ENCODE data around the gene NMRAL1.

DNA sequence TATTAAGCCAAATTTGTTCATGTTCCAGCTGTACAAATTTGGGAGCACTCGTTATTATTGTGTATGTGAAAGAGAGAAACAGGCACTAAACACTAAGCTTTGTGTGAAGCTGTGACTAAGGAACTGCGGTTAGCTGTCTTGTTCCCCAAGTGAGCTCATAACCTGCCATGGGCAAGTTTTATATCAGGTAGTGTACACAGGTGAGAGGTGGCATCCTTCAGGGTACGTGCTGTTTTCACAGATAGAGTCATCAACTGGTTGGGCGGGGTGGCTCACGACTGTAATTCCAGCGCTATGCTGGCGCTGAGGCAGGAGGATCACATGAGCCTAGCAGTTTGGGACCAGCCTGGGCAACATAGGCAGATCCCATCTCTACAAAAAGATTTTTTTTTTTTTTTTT, 45.9 kb downstream of the NMRAL1 start:
- TF ChIP-seq, protein P1, sequence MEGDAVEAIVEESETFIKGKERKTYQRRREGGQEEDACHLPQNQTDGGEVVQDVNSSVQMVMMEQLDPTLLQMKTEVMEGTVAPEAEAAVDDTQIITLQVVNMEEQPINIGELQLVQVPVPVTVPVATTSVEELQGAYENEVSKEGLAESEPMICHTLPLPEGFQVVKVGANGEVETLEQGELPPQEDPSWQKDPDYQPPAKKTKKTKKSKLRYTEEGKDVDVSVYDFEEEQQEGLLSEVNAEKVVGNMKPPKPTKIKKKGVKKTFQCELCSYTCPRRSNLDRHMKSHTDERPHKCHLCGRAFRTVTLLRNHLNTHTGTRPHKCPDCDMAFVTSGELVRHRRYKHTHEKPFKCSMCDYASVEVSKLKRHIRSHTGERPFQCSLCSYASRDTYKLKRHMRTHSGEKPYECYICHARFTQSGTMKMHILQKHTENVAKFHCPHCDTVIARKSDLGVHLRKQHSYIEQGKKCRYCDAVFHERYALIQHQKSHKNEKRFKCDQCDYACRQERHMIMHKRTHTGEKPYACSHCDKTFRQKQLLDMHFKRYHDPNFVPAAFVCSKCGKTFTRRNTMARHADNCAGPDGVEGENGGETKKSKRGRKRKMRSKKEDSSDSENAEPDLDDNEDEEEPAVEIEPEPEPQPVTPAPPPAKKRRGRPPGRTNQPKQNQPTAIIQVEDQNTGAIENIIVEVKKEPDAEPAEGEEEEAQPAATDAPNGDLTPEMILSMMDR (IDR thresholded peaks at IDR 0.05 in 2 of 3, conservative IDR thresholded peaks at IDR 0.05 in 1 of 3; ENCODE audit: control insufficient read depth in 2 of 3, extremely low read depth in 1 of 3, insufficient read depth in 1 of 3, low read depth in 3 of 3, low read length in 3 of 3), result no peak
- no peak for TF ChIP-seq KDM1A (IDR thresholded peaks at IDR 0.05; ENCODE audit: borderline replicate concordance)
- TF ChIP-seq TAF1 (IDR thresholded peaks at IDR 0.05; ENCODE audit: borderline replicate concordance, low read depth, low read length), result no peak

Measured in GM12878 (cell line).